Femur (tissue), 1 donor: Measurements from ENCODE around the gene ZBP1.
A peak's percentile ranks its signal among the peaks of the same experiment; 100 is the strongest.
"Not testable (repeated sequence)": the region's sequence is repeated elsewhere in the genome, so short reads cannot be mapped to it uniquely, and the experiment has no call there.

Experiments
- DNase-seq: peaks from one replicate; pipeline ENCODE4 v3.0.0-alpha.2; 2017

The ZBP1 gene

DNA sequence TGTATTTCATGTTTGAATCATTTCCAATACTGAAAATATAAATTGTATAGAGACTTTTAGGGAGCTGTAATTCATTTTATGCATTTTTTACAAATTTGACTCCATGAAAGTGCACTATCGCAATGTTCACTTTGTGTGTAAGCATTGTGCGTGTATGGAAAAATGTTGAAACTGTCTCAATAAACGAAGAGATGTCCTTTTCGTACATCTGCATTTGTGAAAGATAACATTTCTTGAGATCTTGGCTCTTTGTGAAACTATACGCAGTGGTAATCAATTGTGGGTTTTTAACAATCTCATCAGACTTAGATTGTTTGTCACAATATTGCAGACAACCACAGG, 18.6 kb upstream of the ZBP1 start:
- DNase-seq, result no peak

DNA sequence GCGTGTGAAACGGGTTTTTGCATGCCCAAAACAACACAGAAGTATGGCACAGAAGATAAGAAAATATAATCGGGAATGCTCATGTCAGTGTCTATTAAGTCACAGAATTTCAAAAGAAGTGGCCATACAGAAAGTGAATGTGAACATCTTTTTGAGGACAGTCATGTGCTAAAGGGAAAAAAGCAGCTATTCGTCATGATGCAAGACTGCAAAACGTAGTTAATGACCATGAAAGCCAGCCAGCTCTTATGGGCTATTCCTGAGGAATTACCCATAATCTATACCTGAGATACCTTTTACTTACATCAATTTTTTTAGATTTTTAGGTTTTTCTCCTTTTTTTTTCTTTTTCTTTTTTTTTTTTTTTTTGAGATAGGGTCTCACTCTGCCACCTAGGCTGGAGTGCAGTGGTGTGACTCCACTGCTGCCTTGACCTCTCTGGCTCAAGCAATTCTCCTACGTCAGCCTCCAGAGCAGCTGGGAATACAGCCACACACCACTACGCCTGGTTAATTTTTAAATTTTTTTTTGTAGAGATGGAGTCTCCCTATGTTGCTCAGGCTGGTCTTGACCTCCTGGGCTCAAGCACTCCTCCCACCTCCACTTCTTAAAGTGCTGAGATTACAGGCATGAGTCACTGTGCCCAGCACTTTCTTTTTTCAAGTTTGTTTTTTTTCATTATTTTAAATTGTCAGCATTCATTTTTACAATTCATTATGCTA, 18.1 kb upstream of the ZBP1 start:
- DNase-seq, result no peak

DNA sequence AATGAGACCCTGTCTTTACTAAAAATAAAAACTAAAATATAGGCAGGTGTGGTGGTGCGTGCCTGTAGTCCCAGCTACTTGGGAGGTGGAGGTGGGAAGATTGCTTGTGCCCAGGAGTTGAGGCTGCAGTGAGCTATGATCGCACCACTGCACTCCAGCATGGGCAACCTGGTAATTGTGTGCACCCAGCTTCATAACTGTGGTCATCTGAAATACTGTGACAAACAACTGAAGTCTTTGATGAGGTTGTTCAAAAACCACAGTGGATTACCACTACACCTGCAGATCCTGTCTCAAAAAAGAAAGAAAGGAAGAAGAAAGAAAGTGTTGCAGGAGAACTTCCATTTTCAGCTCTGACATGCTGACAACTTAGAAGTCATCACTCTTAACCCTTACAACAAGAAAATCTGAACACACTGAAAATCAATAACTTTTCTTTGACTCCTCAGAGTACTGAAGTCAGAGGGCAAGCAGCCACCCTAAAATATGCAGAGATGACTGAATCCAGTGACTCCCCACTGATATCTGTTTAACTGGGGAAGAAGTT, 13.8 kb upstream of the ZBP1 start:
- DNase-seq, result no peak

DNA sequence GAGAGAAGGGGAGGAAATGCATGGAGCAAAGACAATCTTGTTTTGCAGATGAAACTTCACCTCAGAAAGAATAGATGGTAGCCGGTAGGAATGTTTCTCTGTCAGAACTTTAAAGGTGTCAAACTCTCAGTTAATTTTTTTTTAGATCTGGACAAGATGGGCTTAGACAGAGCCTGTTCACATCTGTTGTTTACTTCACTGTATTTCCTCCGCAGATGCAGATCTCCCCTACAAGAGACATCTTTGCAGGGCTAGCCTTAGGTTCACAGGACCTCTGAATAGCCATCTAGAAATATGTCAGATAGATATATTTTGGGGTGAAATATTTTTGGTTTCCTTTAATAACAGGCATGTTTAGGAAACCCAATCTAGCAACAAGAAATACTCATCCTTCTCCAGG, 12.1 kb upstream of the ZBP1 start:
- no peak for DNase-seq

DNA sequence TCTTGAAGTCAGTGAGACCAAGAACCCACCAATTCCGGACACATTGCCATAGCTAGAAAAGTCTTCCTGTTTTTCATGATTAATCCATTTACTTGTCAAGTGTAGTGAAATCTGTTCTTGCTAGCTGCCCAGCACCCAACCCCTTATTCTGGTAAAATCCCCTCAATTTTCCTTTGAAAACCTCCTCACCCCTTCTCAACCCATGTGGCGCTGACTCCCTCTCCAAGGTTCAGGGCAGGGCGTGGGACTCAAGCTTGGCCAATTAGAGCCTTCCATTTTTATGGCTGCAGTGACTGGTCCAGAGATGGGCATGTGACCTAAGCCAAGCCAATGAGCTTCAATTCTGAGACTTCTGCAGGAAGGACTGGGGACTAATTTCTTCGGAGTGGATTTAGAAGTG, 9.8 kb upstream of the ZBP1 start:
- DNase-seq, result no peak

DNA sequence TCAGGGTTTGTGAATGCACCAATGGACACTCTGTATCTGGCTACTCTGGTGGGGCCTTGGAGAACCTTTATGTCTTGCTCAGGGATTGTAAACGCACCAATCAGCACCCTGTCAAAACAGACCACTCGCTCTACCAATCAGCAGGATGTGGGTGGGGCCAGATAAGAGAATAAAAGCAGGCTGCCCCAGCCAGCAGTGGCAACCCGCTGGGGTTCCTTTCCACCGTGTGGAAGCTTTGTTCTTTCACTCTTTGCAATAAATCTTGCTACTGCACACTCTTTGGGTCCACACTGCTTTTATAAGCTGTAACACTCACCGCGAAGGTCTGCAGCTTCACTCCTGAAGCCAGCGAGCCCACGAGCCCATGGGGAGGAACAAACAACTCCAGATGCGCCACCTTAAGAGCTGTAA, 9.3 kb upstream of the ZBP1 start:
- DNase-seq, result not testable (repeated sequence)

DNA sequence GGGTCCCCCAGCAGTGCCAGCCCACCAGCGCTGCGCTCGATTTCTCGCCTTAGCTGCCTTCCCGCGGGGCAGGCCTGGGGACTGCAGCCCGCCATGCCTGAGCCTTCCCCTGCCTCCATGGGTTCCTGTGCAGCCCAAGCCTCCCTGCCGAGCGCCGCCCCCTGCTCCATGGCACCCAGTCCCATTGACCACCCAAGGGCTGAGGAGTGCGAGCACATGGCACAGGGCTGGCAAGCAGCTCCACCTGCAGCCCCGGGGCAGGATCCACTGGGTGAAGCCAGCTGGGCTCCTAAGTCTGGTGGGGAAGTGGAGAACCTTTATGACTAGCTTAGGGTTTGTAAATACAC, 8.7 kb upstream of the ZBP1 start:
- DNase-seq, result not testable (repeated sequence)

DNA sequence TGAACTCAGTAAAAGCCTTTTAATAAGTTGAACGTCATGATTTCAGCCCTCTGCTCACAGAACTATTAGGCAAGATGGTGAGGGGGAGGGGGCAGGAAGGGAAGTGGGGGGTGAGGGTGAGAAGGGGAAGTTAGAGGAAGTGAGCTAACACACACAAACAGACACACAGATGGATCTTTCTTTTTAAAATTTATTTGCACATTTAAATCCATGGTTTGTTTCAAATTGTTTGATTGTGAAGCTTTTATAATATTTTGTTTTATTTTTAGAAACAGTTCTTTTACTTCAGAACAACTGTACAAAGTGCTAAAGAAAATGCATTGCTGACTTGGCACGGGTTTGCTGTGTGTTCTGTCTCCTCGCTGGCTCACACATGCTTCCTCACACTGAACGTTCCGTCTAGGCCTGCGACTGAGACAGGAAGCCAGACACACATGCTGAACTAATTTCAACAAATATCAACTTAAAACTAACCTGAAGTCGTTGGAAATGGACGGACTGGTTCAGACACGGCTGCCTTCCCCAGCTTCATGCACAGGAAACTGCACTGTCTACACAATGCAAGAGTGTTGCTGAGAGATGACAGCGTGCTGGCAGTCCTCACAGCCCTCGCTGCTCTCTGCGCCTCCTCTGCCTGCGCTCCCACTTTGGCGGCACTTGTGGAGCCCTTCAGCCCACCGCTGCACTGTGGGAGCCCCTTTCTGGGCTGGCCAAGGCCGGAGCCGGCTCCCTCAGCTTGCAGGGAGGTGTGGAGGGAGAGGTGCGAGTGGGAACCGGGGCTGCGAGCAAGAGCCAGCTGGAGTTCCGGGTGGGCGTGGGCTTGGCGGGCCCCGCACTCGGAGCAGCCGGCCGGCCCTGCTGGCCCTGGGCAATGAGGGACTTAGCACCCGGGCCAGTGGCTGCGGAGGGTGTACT, 8.1 kb upstream of the ZBP1 start:
- peak; percentile 77 for DNase-seq

DNA sequence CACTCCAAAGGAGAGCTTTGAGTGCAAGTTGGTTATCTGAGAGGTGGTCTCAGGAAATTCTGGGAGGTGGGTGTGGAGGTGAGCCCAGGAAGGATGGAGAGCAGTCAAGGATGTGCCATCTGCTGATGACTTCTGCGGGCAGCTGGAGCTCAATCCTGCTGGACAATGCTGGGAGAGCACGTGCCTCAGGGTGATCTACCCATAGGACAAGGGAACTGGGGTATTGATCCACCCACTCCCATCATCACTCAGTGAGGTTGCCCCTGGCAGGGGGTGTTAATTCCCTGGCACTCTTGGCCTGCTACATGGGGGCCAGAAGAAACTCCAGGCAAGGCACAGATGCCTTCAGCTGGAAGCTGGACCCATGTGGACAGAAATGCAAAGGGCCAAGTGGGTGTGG, 7.1 kb upstream of the ZBP1 start:
- DNase-seq, result no peak

DNA sequence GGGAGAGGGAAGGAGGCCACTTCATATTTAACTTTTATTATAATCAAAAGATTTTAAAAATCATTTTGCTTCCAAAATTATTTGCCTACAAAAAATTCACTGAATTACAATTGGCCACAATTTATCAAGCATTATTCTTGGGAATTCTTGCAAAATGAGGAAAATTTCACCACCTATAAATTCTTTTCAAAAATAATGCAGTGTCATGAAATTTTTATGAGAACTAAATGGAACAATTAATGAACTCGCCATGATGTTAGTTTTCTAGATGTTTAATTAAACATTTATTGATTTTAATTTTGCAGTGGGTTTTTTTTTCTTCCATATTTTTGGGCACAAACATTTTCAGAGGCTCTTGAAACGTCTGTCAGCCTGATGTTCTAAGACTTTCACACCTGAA, 5.8 kb upstream of the ZBP1 start:
- DNase-seq, result no peak

DNA sequence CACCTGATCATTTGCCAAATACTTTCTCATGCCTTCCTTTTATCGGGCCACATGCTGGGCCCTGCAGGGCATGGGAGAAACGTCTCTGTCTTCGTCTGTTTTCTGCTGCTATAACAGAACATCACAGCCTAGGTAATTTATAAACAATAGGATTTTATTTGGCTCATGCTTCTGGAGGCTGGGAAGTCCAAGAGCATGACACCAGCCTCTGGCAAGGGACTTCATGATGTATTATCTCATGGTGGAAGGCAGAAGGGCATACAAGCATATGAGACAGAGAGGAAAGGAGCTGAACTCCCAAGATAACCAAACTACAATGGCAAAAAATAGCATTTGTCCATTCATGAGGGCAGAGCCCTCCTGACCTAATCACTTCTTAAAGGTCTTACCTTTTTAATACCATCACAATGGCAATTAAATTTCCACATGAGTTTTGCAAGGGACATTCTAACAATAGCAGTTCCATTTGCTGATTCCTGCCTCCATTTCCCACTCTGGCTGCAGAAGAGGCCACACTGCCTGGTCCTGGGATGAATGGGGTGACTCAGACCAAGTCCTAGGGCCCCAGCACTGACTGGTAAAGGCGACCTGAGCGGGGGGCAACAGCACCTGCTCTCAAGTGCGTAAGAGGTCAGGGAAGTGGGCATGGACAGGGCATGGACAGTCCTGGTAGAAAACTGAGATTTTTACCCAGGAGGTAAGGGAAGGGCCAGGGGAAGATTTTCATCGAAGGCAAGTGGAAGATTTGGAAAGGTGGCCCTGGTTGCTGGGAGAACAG, 5.1 kb upstream of the ZBP1 start:
- no peak for DNase-seq

DNA sequence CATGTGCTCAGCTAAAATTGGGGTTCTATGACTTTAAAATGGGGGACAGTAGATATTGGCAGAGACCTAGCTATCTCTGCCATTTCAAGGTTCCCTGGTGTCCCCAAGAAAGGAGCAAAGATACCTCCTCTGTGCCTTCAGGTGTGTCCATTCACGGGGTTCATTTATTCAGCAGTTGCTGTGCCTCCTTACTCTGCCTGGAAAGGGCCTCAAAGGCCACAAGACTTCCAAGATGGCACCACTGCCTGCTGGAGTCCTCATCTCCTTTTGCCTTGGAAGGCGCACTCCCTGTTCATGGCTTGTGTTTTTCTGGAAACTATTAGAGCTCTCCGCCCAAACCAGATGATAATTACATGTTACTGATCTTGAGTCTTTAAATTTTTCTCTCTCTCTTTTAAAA, 3.9 kb upstream of the ZBP1 start:
- no peak for DNase-seq

DNA sequence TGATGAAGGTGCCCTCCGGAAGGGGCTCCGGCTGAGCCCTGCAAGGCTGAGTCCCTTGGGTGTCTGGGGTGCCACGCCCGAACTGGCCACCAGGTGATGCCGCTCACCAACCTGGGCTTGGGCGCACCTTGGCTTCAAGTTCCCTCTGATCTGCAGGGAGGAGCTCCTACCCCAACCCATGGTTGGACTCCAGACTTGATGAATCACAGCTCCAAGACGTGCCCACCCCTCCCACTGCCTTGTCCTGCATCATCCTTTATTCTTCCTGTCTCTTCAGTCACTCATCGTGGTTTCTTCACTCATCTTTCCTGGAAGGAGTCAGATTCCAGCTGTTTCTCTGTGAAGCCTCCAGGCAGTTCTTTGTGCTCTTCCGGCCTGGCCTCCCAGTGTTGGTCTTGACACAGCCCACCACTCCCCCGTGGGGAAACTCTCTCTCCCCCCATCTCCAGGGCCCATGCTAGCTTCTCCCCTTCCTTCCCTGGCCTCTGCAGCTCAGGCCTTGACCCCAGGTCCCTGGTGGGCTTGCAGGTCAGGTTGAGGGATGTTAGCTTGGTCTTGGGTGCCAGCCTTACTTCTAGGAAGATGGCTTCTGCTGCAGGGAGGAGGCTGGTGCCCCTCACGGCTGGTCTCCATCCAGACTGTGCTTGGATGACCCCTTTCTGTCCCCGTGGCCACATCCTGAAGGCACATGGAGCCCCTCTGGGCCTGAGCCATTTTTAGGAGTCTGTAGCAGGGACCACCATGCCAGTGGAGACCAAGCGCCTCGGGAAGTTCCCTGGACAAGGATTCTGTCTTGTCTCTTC, 2.6 kb upstream of the ZBP1 start:
- no peak for DNase-seq

DNA sequence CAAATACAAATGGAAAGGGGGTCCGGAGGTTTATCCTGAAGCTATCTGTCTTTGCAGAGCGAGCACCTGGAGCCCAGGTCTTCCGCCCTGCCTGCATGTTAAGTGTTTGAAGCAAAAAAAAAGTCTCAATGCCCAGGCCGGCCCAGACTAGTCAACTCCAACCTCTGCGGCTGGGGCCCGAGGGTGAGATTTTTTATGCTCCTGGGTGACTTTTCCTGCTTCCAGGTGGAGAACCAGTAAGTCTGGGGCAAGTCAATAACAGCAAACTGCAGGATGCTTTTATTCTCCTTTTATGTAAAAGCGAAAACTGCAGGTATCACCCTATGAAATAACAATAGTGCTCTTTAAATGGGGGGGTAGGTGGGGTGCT, 2.0 kb upstream of the ZBP1 start:
- DNase-seq, result no peak

DNA sequence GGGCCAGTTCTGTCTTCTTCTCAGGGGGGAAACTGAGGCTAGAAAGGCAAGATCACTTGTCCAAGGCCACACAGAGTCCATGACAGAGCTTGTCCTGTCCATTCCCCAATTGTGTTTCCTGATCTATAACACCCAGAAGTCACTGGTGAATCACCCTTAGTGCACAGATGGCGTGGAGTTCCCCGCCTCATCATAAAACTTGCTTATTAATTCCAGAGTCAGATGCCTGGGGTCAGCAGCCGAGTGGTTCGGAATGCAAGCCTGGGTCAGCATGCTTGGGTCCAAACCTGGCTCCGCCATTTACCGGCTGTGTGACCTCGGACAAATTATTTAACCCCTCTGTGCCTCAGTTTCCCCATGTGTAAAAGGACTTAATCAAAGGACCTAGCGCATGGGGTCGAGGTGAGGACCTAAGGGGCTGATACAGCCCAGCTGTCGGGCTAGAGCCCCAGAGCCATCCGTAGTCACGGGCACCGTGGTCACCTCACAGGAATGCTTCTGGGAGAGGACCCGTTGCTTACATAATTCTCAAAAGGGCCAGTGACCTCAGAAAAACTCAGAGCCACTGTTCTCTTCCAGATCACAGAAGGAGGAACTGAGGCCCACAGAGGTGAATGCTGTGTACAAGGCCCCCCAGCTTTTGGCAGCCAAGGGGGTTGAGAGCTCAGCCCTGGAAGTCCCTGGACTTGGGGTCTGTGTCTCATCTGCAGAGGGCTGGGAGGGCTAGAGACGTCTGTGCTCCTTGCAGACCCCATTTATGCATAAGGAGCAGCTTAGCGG, 1.4 kb upstream of the ZBP1 start:
- no peak for DNase-seq

DNA sequence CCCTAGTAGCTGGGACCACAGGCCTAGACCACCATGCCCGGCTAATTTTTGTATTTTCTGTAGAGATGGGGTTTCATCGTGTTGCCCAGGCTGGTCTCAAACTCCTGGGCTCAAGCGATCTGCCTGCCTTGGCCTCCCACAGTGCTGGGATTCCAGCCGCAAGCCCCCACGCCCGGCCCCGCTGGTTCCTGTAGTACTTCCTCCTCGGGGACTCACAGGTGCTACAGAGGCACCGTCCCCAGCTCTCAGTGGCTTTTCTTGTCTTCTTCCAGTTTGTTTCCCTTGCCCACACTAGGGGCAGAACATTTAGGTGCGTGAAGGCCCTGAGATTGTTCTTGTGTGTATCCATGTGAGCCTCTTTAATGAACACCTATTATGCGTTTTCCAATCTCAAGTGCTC, 773 bp upstream of the ZBP1 start:
- DNase-seq, result no peak

DNA sequence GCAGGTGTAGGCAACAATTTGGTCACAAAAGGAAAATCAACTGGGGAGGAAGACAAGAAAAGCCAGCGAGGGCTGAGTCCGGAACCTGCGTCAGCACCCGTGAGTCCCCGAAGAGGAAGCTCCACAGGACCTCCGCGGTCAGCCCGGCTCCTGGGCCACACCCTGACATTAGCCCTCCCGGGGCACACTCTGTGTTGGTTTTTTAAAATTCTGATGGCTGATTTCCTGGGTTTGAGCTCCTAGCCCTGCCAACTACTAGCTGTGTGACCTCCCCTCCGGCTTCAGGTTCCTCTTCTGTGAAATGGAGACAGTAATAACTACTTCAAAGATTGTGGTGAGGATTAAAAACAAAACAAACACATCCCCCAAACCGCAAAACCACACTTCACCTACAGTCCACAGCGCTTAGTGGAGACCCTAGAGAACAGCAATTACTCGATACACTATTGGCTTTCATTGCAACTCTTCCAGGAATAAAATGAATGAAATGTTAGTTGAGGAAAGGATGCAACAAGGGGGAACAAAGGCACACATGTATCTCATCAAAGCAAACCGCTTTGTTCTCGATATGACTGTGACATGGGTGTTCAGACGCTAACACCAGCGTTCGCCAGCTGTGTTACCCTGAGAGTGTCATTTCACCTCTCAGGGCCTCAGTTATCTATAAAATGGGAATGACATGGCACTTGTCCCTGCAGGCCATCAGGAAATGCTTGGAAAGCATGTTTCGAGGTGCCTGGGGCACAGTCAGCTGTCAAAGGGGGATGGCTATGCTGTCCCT, 985 bp downstream of the ZBP1 start:
- DNase-seq, result no peak

DNA sequence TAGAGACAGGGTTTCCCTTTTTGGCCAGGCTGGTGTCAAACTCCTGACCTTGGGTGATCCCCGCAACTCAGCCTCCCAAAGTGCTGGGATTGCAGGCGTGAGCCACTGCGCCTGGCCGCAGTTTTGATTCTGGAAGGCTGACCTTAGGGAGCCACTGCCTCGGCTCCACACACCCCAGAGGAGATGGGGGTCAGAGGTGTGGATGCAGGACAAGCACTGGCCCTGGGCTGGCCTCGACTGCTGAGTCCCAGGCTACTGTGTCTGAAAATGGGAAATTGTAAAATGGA, 1.5 kb downstream of the ZBP1 start:
- DNase-seq, result no peak

DNA sequence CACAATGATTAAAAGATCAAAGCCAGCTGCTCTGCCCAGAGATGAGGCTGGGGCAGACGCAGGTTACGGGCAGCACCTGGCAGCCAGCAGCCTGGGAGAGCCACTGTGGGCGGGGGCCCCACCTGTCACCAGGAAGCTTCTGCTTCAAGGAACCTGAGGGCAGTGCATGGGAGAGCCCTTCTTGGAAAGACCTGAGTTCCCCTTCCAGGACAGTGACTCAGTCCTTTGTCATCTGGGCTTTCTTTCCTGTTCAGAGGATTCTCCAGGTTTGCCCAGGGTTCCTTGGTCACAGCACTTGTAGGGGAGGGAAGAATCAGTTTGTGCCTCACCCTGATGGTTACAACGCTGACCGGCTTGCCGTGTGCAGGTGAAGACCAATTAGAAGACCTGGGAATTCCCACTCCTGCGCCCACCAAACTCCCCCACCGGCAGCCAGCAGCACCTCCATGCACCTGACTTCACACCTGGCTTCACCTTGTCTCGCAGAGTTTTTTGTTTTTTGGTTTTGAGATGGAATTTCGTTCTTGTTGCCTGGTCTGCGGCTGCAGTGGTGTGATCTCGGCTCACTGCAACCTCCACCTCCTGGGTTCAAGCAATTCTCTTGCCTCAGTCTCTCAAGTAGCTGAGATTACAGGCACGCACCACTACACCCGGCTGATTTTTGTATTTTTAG, 2.0 kb downstream of the ZBP1 start:
- no peak for DNase-seq

DNA sequence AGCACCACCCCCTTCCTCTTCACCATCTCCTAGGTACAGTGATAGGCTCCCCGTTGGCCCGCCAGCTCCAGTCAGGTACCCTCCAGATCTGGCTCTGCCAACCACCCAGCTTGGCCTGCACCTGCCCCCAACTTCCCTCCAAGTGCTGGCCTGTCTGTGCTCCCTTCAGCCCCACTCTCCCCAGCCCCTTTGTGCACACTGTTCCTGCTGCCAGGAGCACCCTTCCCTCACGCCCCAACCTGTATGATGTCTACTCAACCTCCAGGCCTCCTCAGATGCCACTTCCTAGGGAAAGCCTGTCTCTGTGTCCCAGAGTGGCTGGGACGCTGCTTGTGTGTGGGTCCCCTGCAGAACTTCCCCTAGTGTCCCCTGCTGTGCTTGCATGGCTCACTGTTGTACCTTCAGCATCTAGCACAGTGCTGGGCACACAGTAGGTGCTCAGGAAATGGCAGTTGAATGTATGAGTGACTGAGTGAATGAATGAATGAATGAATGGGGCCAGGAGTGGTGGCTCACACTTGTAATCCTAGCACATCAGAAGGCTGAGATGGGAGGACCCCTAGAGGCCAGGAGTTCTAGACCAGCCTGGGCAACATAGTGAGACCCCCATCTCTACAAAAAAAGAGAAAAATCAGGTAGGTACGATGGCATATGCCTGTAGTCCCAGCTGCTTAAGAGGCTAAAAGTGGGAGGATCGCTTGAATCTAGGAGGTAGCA, 3.0 kb downstream of the ZBP1 start:
- DNase-seq, result no peak
